ENCODE measurements around the gene GPRC5C. TPM values are rescaled to one million over a fixed set of nuclear protein-coding genes. Genes with fewer than 3 reads are reported as not detected.
A peak's percentile ranks its signal among the peaks of the same experiment; 100 is the strongest.

Gene GPRC5C
- total and polyA plus RNA-seq, 2 of the 13 experiments (the other 11 are each of a cell fraction or from before 2014, with no cell fraction given), result 85.6 to 300 TPM

DNA sequence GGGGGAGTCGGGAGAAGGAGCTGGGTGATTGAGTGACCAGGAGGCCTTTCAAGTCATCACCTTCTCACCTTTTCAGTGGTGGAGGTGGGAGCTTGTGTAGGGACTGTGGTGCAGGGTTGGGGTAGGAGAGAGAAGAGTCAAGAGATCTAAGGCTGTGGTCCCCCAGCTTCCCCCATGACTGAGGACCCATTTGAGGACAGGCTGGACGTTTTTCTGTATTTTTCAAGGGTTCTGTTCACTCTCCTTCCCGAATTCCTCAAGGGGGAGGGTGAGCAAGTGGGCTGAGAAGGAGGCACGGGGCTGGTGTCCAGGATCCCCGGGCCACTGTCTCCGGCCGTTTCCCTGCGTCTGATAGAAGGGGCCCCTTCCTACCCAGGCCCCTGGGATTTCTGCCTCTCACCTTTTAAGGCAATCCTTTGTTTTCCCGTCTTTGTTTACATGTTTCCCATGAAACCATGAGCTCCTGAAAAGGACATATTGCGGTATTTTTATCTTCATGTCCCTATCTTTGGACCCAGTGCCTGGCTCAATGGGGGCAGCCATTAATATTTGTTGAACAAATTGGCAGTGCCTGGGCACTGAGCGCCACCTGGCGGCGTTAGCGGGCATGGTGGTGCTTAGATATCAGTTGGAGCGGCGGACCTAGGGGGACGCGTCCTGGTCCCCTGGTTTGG is 25.4 kb downstream of the GPRC5C start (continued):
- TF ChIP-seq ZNF547 (CRISPR knock-in tag; IDR thresholded peaks at IDR 0.05) (no peak), ZBTB38 (CRISPR knock-in tag; IDR thresholded peaks at IDR 0.05) (no peak), SNAPC2 (CRISPR knock-in tag; IDR thresholded peaks at IDR 0.05) (no peak), ZNF7 (CRISPR knock-in tag; IDR thresholded peaks at IDR 0.05) (no peak), ZBTB10 (CRISPR knock-in tag; IDR thresholded peaks at IDR 0.05; ENCODE audit: borderline replicate concordance) (no peak), BRCA1 (CRISPR knock-in tag; IDR thresholded peaks at IDR 0.05) (no peak), SRSF1 (optimal IDR thresholded peaks at IDR 0.05; ENCODE audit: low read depth, low read length) (no peak), HNRNPL (IDR thresholded peaks at IDR 0.05; ENCODE audit: low read depth, low read length) (no peak), YY1 (IDR thresholded peaks at IDR 0.05; ENCODE audit: insufficient read depth, insufficient replicate concordance, low read depth, low read length) (peak; percentile 93), SUZ12 (IDR thresholded peaks at IDR 0.05; ENCODE audit: low read depth, low read length) (no peak), ZNF530 (CRISPR knock-in tag; IDR thresholded peaks at IDR 0.05; ENCODE audit: low read depth) (no peak), DNMT3B (CRISPR knock-in tag; conservative IDR thresholded peaks at IDR 0.05) (0 out of 2 replicates have a peak, but pooled peaks have one; percentile 45), KLF12 (CRISPR knock-in tag; IDR thresholded peaks at IDR 0.05; ENCODE audit: borderline replicate concordance) (no peak), DDIT3 (CRISPR knock-in tag; IDR thresholded peaks at IDR 0.05) (no peak), TFE3 (CRISPR knock-in tag; IDR thresholded peaks at IDR 0.05) (no peak), TSC22D2 (CRISPR knock-in tag; IDR thresholded peaks at IDR 0.05; ENCODE audit: borderline replicate concordance) (no peak), ZNF326 (CRISPR knock-in tag; IDR thresholded peaks at IDR 0.05; ENCODE audit: borderline replicate concordance) (no peak), PHF20 (CRISPR knock-in tag; IDR thresholded peaks at IDR 0.05) (no peak), MXD4 (CRISPR knock-in tag; IDR thresholded peaks at IDR 0.05) (no peak), ZZZ3 (CRISPR knock-in tag; IDR thresholded peaks at IDR 0.05; ENCODE audit: borderline replicate concordance) (no peak), ZNF446 (CRISPR knock-in tag; IDR thresholded peaks at IDR 0.05) (no peak), ZNF367 (CRISPR knock-in tag; IDR thresholded peaks at IDR 0.05; ENCODE audit: borderline replicate concordance) (no peak), TEF (CRISPR knock-in tag; IDR thresholded peaks at IDR 0.05) (no peak), ZNF160 (CRISPR knock-in tag; IDR thresholded peaks at IDR 0.05) (no peak), ZNF672 (CRISPR knock-in tag; IDR thresholded peaks at IDR 0.05) (no peak), ZNF224 (CRISPR knock-in tag; IDR thresholded peaks at IDR 0.05) (no peak), EEA1 (CRISPR knock-in tag; IDR thresholded peaks at IDR 0.05; ENCODE audit: borderline replicate concordance) (no peak)

All from HepG2 (cell line).